Measurements from ENCODE around the gene SF3A1.

GRCh38 chr22:30382340-30382739 is 25.6 kb upstream of the SF3A1 start:
- TF ChIP-seq ZNF7 (CRISPR knock-in tag; IDR thresholded peaks at IDR 0.05) (no peak), TFAP4 (IDR thresholded peaks at IDR 0.05; ENCODE audit: borderline replicate concordance, low read depth) (no peak), POLR2A (IDR thresholded peaks at IDR 0.05; ENCODE audit: insufficient read depth in 1 of 2, low read depth in 2 of 2, low read length in 2 of 2) (no peak), PHB2 (IDR thresholded peaks at IDR 0.05; ENCODE audit: partially characterized antibody) (no peak), CTCF (CRISPR knock-in tag; IDR thresholded peaks at IDR 0.05) (no peak), GTF2F1 (IDR thresholded peaks at IDR 0.05; ENCODE audit: low read length) (no peak), HBP1 (CRISPR knock-in tag; IDR thresholded peaks at IDR 0.05; ENCODE audit: low read depth) (no peak), SIN3A (IDR thresholded peaks at IDR 0.05; ENCODE audit: borderline replicate concordance, low read depth, low read length) (no peak), ETV6 (CRISPR knock-in tag; conservative IDR thresholded peaks at IDR 0.05) (no peak), ZNF839 (CRISPR knock-in tag; IDR thresholded peaks at IDR 0.05; ENCODE audit: borderline replicate concordance) (no peak), EZH2 (conservative IDR thresholded peaks at IDR 0.05; ENCODE audit: low read depth, low read length) (no peak), KLF16 (CRISPR knock-in tag; IDR thresholded peaks at IDR 0.05) (no peak)
- TF ChIP-seq, protein P1, sequence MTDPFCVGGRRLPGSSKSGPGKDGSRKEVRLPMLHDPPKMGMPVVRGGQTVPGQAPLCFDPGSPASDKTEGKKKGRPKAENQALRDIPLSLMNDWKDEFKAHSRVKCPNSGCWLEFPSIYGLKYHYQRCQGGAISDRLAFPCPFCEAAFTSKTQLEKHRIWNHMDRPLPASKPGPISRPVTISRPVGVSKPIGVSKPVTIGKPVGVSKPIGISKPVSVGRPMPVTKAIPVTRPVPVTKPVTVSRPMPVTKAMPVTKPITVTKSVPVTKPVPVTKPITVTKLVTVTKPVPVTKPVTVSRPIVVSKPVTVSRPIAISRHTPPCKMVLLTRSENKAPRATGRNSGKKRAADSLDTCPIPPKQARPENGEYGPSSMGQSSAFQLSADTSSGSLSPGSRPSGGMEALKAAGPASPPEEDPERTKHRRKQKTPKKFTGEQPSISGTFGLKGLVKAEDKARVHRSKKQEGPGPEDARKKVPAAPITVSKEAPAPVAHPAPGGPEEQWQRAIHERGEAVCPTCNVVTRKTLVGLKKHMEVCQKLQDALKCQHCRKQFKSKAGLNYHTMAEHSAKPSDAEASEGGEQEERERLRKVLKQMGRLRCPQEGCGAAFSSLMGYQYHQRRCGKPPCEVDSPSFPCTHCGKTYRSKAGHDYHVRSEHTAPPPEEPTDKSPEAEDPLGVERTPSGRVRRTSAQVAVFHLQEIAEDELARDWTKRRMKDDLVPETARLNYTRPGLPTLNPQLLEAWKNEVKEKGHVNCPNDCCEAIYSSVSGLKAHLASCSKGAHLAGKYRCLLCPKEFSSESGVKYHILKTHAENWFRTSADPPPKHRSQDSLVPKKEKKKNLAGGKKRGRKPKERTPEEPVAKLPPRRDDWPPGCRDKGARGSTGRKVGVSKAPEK (CRISPR knock-in tag; IDR thresholded peaks at IDR 0.05; ENCODE audit: borderline replicate concordance), result no peak
